ENCODE data around the gene ACBD5.

DNA sequence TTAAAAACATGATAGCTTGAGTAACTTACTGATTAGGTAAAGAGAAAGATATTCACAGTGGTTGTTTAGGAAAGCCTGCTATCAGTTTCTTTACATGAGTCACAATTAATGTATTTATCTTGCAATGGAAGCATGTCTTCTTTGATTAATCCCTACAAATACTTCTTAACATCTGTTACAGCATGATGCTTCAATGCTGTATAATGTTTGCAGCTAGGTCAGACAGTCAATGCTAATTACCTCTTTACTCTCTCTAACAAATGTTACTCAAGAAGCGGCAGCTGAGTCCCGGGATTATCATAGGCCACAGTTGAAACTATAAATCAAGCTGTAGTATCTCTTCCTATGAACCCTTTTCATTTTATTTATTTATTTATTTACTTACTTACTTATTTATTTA lies 33.2 kb downstream of the ACBD5 start:
- TF ChIP-seq, protein P1, sequence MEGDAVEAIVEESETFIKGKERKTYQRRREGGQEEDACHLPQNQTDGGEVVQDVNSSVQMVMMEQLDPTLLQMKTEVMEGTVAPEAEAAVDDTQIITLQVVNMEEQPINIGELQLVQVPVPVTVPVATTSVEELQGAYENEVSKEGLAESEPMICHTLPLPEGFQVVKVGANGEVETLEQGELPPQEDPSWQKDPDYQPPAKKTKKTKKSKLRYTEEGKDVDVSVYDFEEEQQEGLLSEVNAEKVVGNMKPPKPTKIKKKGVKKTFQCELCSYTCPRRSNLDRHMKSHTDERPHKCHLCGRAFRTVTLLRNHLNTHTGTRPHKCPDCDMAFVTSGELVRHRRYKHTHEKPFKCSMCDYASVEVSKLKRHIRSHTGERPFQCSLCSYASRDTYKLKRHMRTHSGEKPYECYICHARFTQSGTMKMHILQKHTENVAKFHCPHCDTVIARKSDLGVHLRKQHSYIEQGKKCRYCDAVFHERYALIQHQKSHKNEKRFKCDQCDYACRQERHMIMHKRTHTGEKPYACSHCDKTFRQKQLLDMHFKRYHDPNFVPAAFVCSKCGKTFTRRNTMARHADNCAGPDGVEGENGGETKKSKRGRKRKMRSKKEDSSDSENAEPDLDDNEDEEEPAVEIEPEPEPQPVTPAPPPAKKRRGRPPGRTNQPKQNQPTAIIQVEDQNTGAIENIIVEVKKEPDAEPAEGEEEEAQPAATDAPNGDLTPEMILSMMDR (IDR thresholded peaks at IDR 0.05), result no peak
- TF ChIP-seq POLR2A (IDR thresholded peaks at IDR 0.05), result no peak
